HG03469 (cell line): Measurements from ENCODE around the gene KLHL22.
"Not testable (repeated sequence)": the region's sequence is repeated elsewhere in the genome, so short reads cannot be mapped to it uniquely, and the experiment has no call there.

Experiments used
- ATAC-seq: cut with Tn5 transposase; IDR thresholded peaks from one replicate; pipeline ENCODE4 v1.9.1; 2021; ENCODE audit warnings: mild to moderate bottlenecking, moderate library complexity, moderate number of reproducible peaks; ENCODE audit not compliant: unreplicated experiment

Gene KLHL22

GRCh38 chr22:20451129-20451778 lies 44.3 kb downstream of the KLHL22 start:
- ATAC-seq = not testable (repeated sequence)

GRCh38 chr22:20450551-20450906 lies 45.1 kb downstream of the KLHL22 start:
- no peak for ATAC-seq

- no peak for ATAC-seq
Measured at GRCh38 chr22:20449819-20450550, 45.6 kb downstream of the KLHL22 start.

GRCh38 chr22:20448630-20449029 lies 47.0 kb downstream of the KLHL22 start:
- no peak for ATAC-seq

GRCh38 chr22:20446383-20446970 lies 49.1 kb downstream of the KLHL22 start:
- ATAC-seq = no peak

- no peak for ATAC-seq
Measured at GRCh38 chr22:20444325-20444724, 51.3 kb downstream of the KLHL22 start.

GRCh38 chr22:20442485-20443284 lies 52.9 kb downstream of the KLHL22 start:
- no peak for ATAC-seq

GRCh38 chr22:20441631-20442484 lies 53.7 kb downstream of the KLHL22 start:
- no peak for ATAC-seq

GRCh38 chr22:20440637-20441591 lies 54.7 kb downstream of the KLHL22 start:
- ATAC-seq = no peak

GRCh38 chr22:20439928-20440575 lies 55.5 kb downstream of the KLHL22 start:
- no peak for ATAC-seq

- no peak for ATAC-seq
Measured at GRCh38 chr22:20439556-20439927, 56.1 kb downstream of the KLHL22 start.

GRCh38 chr22:20438678-20439492 lies 56.7 kb downstream of the KLHL22 start:
- no peak for ATAC-seq

GRCh38 chr22:20438427-20438677 lies 57.2 kb downstream of the KLHL22 start:
- ATAC-seq = no peak

- ATAC-seq = no peak
Measured at GRCh38 chr22:20437613-20438426, 57.8 kb downstream of the KLHL22 start, which contains the start of gene SCARF2. Gene SCARF2 (minus strand): TSS chr22:20437825. CDS start chr22:20437754, 71 bp downstream.

- no peak for ATAC-seq
Measured at GRCh38 chr22:20436768-20437612, 58.6 kb downstream of the KLHL22 start.

GRCh38 chr22:20436307-20436767 lies 59.3 kb downstream of the KLHL22 start:
- no peak for ATAC-seq
